IPS DF 4.7 (cell line): ENCODE measurements around the gene SHBG.
"Not testable (repeated sequence)": the region's sequence is repeated elsewhere in the genome, so short reads cannot be mapped to it uniquely, and the experiment has no call there.

Experiments used
- DNase-seq: peaks from one replicate; pipeline ENCODE4 v3.0.0-alpha.2; 2013; ENCODE audit warnings: low spot score; ENCODE audit errors: extremely low read depth

SHBG gene

GRCh38 chr17:7611635-7612293, 18.2 kb upstream of the SHBG start:
- DNase-seq: no peak

- no peak for DNase-seq
Measured at GRCh38 chr17:7612294-7612640, 17.7 kb upstream of the SHBG start.

- no peak for DNase-seq
Measured at GRCh38 chr17:7613769-7614424, 16.0 kb upstream of the SHBG start.

GRCh38 chr17:7614425-7615264, 15.3 kb upstream of the SHBG start, which contains the start of gene FXR2:
TSS of gene FXR2 (minus strand) at chr17:7614897. CDS start at chr17:7614532, 365 bp downstream.
- DNase-seq: peak; percentile 98

GRCh38 chr17:7615265-7615747, 14.6 kb upstream of the SHBG start:
- no peak for DNase-seq

- DNase-seq: no peak
Measured at GRCh38 chr17:7618608-7619007, 11.3 kb upstream of the SHBG start.

GRCh38 chr17:7620835-7621234, 9.1 kb upstream of the SHBG start:
- no peak for DNase-seq

- DNase-seq: no peak
Measured at GRCh38 chr17:7623661-7624060, 6.3 kb upstream of the SHBG start.

- not testable (repeated sequence) for DNase-seq
Measured at GRCh38 chr17:7625749-7626148, 4.2 kb upstream of the SHBG start.

GRCh38 chr17:7626307-7626706, 3.6 kb upstream of the SHBG start:
- DNase-seq: no peak

- no peak for DNase-seq
Measured at GRCh38 chr17:7626956-7627249, 3.0 kb upstream of the SHBG start.

GRCh38 chr17:7627250-7628121, 2.4 kb upstream of the SHBG start, which contains the start of gene SAT2:
TSS of gene SAT2 (minus strand) at chr17:7627821. CDS start at chr17:7627635, 186 bp downstream.
- DNase-seq: peak; percentile 89

GRCh38 chr17:7631398-7632380, 1.8 kb downstream of the SHBG start:
- no peak for DNase-seq

- DNase-seq: no peak
Measured at GRCh38 chr17:7632492-7632894, 2.6 kb downstream of the SHBG start.

GRCh38 chr17:7633093-7633492, 3.2 kb downstream of the SHBG start:
- no peak for DNase-seq

- DNase-seq: no peak
Measured at GRCh38 chr17:7634384-7634783, 4.4 kb downstream of the SHBG start.

- no peak for DNase-seq
Measured at GRCh38 chr17:7636163-7636562, 6.2 kb downstream of the SHBG start.

- no peak for DNase-seq
Measured at GRCh38 chr17:7640783-7641182, 10.8 kb downstream of the SHBG start.

GRCh38 chr17:7641635-7642034, 11.7 kb downstream of the SHBG start:
- not testable (repeated sequence) for DNase-seq

GRCh38 chr17:7644775-7645174, 14.8 kb downstream of the SHBG start:
- DNase-seq: no peak
